Endothelial cell of umbilical vein (primary cell): ENCODE results near the gene DUSP5. TPM values are rescaled to one million over a fixed set of nuclear protein-coding genes. Genes with fewer than 3 reads are reported as not detected.
A peak's percentile ranks its signal among the peaks of the same experiment; 100 is the strongest.

Experiments
- BruUV-seq: library from RNA; stranded (reverse); fragments of 400-500 nt; replicated peaks from 2 replicates; lab custom pipeline; 2021; lab: Mats Ljungman, UMichigan
- CTCF ChIA-PET: fragments of 300-600, 350-600 bp; sonication (Branson Sonifier 250); formaldehyde crosslinking; loops from one replicate; lab custom pipeline; 2021; ENCODE audit warnings: antibody characterized with exemption, inconsistent platforms; lab: Charles Lee
- POLR2A ChIA-PET: fragments of 300-600, 350-600 bp; sonication (Branson Sonifier 250); formaldehyde crosslinking; loops from one replicate; lab custom pipeline; 2021; ENCODE audit warnings: antibody characterized with exemption, inconsistent platforms; lab: Charles Lee
- DNase-seq: peaks from one replicate; pipeline ENCODE4 v3.0.0-alpha.2; 2011; ENCODE audit warnings: low read depth, low spot score
- FAIRE-seq: peaks from 2 replicates; lab custom pipeline; 2011; peaks lifted over from hg19 to GRCh38; lab: Jason Lieb, UNC
- H2AFZ ChIP-seq: 2 replicates; pipeline ENCODE4 v1.6.0; 2012; ENCODE audit warnings: low read depth, low read length, control low read depth, inconsistent platforms
- H3K27ac ChIP-seq: 2 replicates; pipeline ENCODE4 v1.5.1; 2011; ENCODE audit warnings: low read depth, mild to moderate bottlenecking, control low read depth, low read length, moderate library complexity; ENCODE audit not compliant: insufficient read depth
- H3K27me3 ChIP-seq, 2 experiments: 2 replicates each; pipeline versions ENCODE4 v1.6.0 to v1.6.1; 2011; ENCODE audit warnings: low read length in 2 of 2, mixed read lengths in 1 of 2; ENCODE audit not compliant: control insufficient read depth in 2 of 2, insufficient read depth in 2 of 2
- H3K36me3 ChIP-seq, 2 experiments: 2 replicates in 1 of 2; 3 replicates in 1 of 2; pipeline ENCODE4 v1.5.1; 2011; ENCODE audit warnings: low read length in 2 of 2, mild to moderate bottlenecking in 1 of 2, moderate library complexity in 1 of 2; ENCODE audit not compliant: control insufficient read depth in 2 of 2, insufficient read depth in 2 of 2; ENCODE audit errors: extremely low read depth in 1 of 2
- H3K4me1 ChIP-seq: 3 replicates; pipeline ENCODE4 v1.5.1; 2011; ENCODE audit warnings: mild to moderate bottlenecking, low read length; ENCODE audit not compliant: control insufficient read depth, insufficient read depth; ENCODE audit errors: extremely low read depth
- H3K4me2 ChIP-seq: 2 replicates; pipeline ENCODE4 v1.6.1; 2011; ENCODE audit warnings: low read length, control low read depth, mixed read lengths; ENCODE audit not compliant: insufficient read depth
- H3K4me3 ChIP-seq, 3 experiments: fragments of 200-600 bp in 1 of 3; sonication (generic), shearing (Covaris generic) in 1 of 3; replicated peaks in 1 of 3; 2 replicates each; pipeline ENCODE4 v1.5.1; 2011 to 2016; ENCODE audit warnings: control low read depth in 3 of 3, low read length in 3 of 3, mild to moderate bottlenecking in 2 of 3, inconsistent platforms in 1 of 3, low read depth in 1 of 3, moderate library complexity in 1 of 3; ENCODE audit not compliant: insufficient read depth in 1 of 3
- H3K79me2 ChIP-seq: 2 replicates; pipeline ENCODE4 v1.6.0; 2012; ENCODE audit warnings: low read length, inconsistent platforms; ENCODE audit not compliant: control insufficient read depth, insufficient read depth
- H3K9ac ChIP-seq: replicated peaks from 2 replicates; pipeline ENCODE3; 2011; ENCODE audit warnings: low read length, control low read depth; ENCODE audit not compliant: insufficient read depth; ENCODE audit errors: extremely low read depth
- H3K9me1 ChIP-seq: replicated peaks from 3 replicates; pipeline ENCODE4 v1.6.0; 2011; ENCODE audit warnings: mild to moderate bottlenecking, low read length; ENCODE audit not compliant: control insufficient read depth, insufficient read depth; ENCODE audit errors: extremely low read depth
- H3K9me3 ChIP-seq: replicated peaks from 2 replicates; pipeline ENCODE4 v1.5.1; 2012; ENCODE audit warnings: low read length, inconsistent platforms; ENCODE audit not compliant: control insufficient read depth, insufficient read depth
- H4K20me1 ChIP-seq: replicated peaks from 2 replicates; pipeline ENCODE3; 2011; ENCODE audit warnings: mild to moderate bottlenecking, low read length; ENCODE audit not compliant: control insufficient read depth, insufficient read depth; ENCODE audit errors: extremely low read depth
- EZH2 ChIP-seq: IDR thresholded peaks from 2 replicates; pipeline ENCODE4 v1.6.1; 2012; ENCODE audit warnings: borderline replicate concordance, low read depth, mild to moderate bottlenecking, moderate library complexity, low read length, inconsistent platforms; ENCODE audit not compliant: severe bottlenecking
- FOS ChIP-seq: IDR thresholded peaks from 2 replicates; pipeline ENCODE4 v1.6.1; 2011; ENCODE audit warnings: mild to moderate bottlenecking, low read length, moderate library complexity, borderline replicate concordance; ENCODE audit not compliant: insufficient read depth
- GATA2 ChIP-seq: IDR thresholded peaks from 2 replicates; pipeline ENCODE4 v1.7.0; 2011; ENCODE audit warnings: low read depth, mild to moderate bottlenecking, moderate library complexity, mixed read lengths, low read length; ENCODE audit not compliant: insufficient read length, insufficient read depth
- JUN ChIP-seq: IDR thresholded peaks from 2 replicates; pipeline ENCODE4 v1.6.1; 2011; ENCODE audit warnings: borderline replicate concordance, low read depth; ENCODE audit not compliant: insufficient read length, insufficient read depth
- MAX ChIP-seq: IDR thresholded peaks from 2 replicates; pipeline ENCODE4 v1.6.1; 2011; ENCODE audit not compliant: insufficient read depth, insufficient read length
- MYC ChIP-seq: IDR thresholded peaks from one replicate; pipeline ENCODE4 v1.6.1; 2011; ENCODE audit warnings: mild to moderate bottlenecking, low read depth, low read length
- POLR2A ChIP-seq: IDR thresholded peaks from 2 replicates; pipeline ENCODE4 v1.6.1; 2012; ENCODE audit warnings: low read depth, mild to moderate bottlenecking, control low read depth, low read length
- POLR2AphosphoS5 ChIP-seq: IDR thresholded peaks from 2 replicates; pipeline ENCODE4 v1.6.1; 2012; ENCODE audit warnings: low read depth, mild to moderate bottlenecking, control low read depth, low read length, moderate library complexity; ENCODE audit not compliant: insufficient read depth
- dilution Hi-C: fragments of 300-500 bp; cut with MboI; formaldehyde crosslinking; loops from one replicate; pipeline ENCODE4 v1.15.0; 2019; ENCODE audit warnings: low sequenced_read_pairs; ENCODE audit not compliant: extremely low pct_ligation_motif_present
- intact Hi-C: fragments of 100-400 bp; cut with micrococcal nuclease; formaldehyde crosslinking; loops from one replicate; pipeline ENCODE4 v1.10.0; 2022
- polyA plus RNA-seq, 4 experiments: library from polyadenylated mRNA; depleted of rRNA in 3 of 4; stranded (reverse) in 3 of 4; unstranded in 1 of 4; fragments of >200 nt; gene quantifications; 2 replicates each; pipeline versions ENCODE4 v1.2.1 to v1.2.3, GENCODE V29; 2011 to 2012; ENCODE audit warnings: missing spikeins in 1 of 4
- total RNA-seq: library from RNA; stranded (reverse); gene quantifications from 2 replicates; pipeline ENCODE4 v1.2.3, GENCODE V29; 2021
- TF ChIP-seq, protein P1 (sequence below), 2 donors: IDR thresholded peaks; 1 replicate in 1 of 2; 2 replicates in 1 of 2; pipeline ENCODE4 v1.5.1; 2011; ENCODE audit warnings: low read length in 2 of 2, mild to moderate bottlenecking in 2 of 2, moderate library complexity in 2 of 2, control low read depth in 1 of 2, inconsistent platforms in 1 of 2, low read depth in 1 of 2; ENCODE audit not compliant: insufficient read depth in 1 of 2; ENCODE audit errors: extremely low read depth in 1 of 2

Gene DUSP5
- total and polyA plus RNA-seq, 2 donors (not counting 3 experiments of a cell fraction or from before 2014, with no cell fraction given) = 12.2 to 25.2 TPM

- peak overlapping the region; percentile 53 for H3K9ac ChIP-seq
- CTCF ChIA-PET = interaction anchor here (1.0 to 3.8 kb wide), 10 partner anchors 9 to 201 kb away, joined by 3 to 31 read pairs (median 6); no protein-coding TSS in a partner anchor
- H3K9me3 ChIP-seq = no peaks in the 10 kb centered on the region
- no peak overlapping the region for H3K4me3 ChIP-seq
- FAIRE-seq (peak; percentile 93), DNase-seq (peak; percentile 85)
- POLR2A ChIA-PET = interaction anchor here (0.8 to 1.6 kb wide), 8 partner anchors 8 to 201 kb away, joined by 3 to 8 read pairs (median 4); no protein-coding TSS in a partner anchor
- H4K20me1 ChIP-seq = no peaks in the 10 kb centered on the region
- H3K36me3 ChIP-seq = peaks cover 5 to 10% of the 10 kb centered on the region in 2 experiments
- dilution Hi-C loops = no loop called here
- peak overlapping the region; percentile 45 for H3K4me2 ChIP-seq
- TSS peak; percentile 91 for BruUV-seq
- no peaks in the 10 kb centered on the region for H3K27me3 ChIP-seq
- peaks cover 39% of the 10 kb centered on the region for H3K4me1 ChIP-seq
- no peak overlapping the region for H2AFZ ChIP-seq
- H3K79me2 ChIP-seq = peaks cover 45% of the 10 kb centered on the region
- peak overlapping the region; percentile 94 for H3K27ac ChIP-seq
- TF ChIP-seq MAX = no peak
- TF ChIP-seq POLR2AphosphoS5 = peak; percentile 54
- no peak for TF ChIP-seq GATA2
- TF ChIP-seq POLR2A = no peak
- peak; percentile 67 for TF ChIP-seq FOS
- TF ChIP-seq JUN = peak; percentile 58
- TF ChIP-seq, protein P1, sequence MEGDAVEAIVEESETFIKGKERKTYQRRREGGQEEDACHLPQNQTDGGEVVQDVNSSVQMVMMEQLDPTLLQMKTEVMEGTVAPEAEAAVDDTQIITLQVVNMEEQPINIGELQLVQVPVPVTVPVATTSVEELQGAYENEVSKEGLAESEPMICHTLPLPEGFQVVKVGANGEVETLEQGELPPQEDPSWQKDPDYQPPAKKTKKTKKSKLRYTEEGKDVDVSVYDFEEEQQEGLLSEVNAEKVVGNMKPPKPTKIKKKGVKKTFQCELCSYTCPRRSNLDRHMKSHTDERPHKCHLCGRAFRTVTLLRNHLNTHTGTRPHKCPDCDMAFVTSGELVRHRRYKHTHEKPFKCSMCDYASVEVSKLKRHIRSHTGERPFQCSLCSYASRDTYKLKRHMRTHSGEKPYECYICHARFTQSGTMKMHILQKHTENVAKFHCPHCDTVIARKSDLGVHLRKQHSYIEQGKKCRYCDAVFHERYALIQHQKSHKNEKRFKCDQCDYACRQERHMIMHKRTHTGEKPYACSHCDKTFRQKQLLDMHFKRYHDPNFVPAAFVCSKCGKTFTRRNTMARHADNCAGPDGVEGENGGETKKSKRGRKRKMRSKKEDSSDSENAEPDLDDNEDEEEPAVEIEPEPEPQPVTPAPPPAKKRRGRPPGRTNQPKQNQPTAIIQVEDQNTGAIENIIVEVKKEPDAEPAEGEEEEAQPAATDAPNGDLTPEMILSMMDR (IDR thresholded peaks at IDR 0.05; ENCODE audit: extremely low read depth in 1 of 2, insufficient read depth in 1 of 2, low read depth in 1 of 2, low read length in 2 of 2) = no peak
- TF ChIP-seq EZH2 = no peak
- TF ChIP-seq MYC = no peak
- intact Hi-C loops = loop anchor here (1.0 kb wide), 2 partner anchors 8 to 13 kb away; no protein-coding TSS in a partner anchor
- H3K9me1 ChIP-seq = no peaks in the 10 kb centered on the region
Observed at GRCh38 chr10:110511734-110512449, 14.2 kb downstream of the DUSP5 start.
